HT-29 (cell line): ENCODE results near the gene COL18A1. TPM values are rescaled to one million over a fixed set of nuclear protein-coding genes. Genes with fewer than 3 reads are reported as not detected.
A peak's percentile ranks its signal among the peaks of the same experiment; 100 is the strongest.

Experiments used
- DNase-seq: peaks from one replicate; pipeline ENCODE4 v3.0.0-alpha.2; 2015; ENCODE audit warnings: low spot score
- total RNA-seq: library from RNA; depleted of rRNA; stranded (reverse); fragments of >200 nt; shearing (Covaris generic); gene quantifications from 2 replicates; pipeline ENCODE4 v1.2.3, GENCODE V29; 2014

Gene COL18A1
- total RNA-seq, 1 experiment from 2014 or later: 27.7 TPM

DNA sequence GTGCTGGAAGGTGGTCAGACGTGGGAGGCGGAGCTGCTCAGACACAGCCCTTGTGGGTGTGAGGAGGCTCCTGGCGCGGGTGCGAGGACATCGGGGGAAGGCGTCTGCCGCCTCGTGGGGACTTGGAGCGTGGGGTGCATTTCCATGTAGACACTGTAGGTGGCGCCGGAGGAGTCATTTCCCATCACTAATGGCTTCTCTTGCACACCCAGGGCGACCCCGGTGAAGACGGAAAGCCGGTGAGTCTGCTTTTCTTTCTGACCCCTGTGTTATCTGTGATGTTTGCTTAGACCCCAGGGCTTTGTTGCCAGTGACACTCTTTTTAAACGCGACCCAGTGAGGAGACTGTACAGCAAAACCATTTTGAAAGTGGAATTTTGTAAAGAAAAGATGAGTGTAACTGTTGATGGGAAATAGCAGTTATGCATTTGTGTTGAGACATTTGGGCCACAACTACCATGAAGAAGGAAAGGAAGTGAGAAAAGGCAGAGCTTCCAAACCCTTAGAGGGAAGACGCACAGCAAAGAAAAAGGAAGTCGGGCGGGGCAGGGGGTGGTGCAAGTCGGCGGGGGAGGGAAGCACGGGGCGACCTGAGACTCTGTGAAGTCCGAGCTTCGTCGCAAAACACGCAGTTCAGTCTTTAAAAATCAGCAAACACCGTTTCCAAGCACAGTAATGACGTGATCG lies 73.3 kb downstream of the COL18A1 start:
- peak; percentile 44 for DNase-seq

- DNase-seq: no peak
Observed at GRCh38 chr21:45478816-45479669, 74.1 kb downstream of the COL18A1 start.

DNA sequence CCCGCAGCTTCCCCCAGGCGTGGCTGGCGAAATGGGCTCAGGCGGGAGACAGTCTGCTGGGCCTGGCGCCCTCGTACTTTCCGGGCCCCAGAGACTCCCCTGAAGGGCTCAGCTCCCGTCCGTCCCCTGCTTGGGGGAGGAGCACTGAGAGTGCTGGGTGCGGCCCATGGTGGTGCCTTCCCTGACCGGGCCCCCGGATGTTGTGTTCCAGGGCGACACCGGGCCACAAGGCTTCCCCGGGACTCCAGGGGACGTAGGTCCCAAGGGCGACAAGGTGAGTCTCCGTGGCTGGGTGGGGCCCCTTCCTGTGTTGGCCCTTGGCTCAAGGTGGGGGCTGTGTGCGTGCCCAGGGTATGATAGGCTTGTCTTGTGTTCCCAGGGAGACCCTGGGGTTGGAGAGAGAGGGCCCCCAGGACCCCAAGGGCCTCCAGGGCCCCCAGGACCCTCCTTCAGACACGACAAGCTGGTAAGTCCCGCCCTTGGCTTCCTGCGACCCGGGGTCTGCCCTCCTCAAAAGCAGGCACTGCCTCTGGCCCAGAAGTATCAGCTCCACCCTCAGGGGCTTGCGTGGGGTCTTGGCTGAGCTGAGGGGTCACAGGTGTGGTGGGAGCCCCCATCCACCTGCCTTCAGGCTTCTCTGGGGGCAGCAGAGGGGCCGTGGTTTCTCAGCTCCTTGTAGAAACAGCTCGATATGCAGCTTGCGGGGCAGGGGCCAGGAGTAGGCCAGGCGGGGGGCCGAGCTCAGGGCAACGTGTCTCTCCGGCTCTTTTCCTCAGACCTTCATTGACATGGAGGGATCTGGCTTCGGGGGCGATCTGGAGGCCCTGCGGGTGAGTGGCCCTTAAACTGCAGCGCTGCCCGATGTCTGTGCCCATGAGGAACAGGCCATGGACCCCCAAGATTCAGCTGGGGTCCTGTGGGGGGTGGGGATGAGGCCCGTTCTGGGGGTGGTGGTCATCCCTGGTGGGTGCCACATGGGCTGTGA lies 75.0 kb downstream of the COL18A1 start:
- no peak for DNase-seq

DNA sequence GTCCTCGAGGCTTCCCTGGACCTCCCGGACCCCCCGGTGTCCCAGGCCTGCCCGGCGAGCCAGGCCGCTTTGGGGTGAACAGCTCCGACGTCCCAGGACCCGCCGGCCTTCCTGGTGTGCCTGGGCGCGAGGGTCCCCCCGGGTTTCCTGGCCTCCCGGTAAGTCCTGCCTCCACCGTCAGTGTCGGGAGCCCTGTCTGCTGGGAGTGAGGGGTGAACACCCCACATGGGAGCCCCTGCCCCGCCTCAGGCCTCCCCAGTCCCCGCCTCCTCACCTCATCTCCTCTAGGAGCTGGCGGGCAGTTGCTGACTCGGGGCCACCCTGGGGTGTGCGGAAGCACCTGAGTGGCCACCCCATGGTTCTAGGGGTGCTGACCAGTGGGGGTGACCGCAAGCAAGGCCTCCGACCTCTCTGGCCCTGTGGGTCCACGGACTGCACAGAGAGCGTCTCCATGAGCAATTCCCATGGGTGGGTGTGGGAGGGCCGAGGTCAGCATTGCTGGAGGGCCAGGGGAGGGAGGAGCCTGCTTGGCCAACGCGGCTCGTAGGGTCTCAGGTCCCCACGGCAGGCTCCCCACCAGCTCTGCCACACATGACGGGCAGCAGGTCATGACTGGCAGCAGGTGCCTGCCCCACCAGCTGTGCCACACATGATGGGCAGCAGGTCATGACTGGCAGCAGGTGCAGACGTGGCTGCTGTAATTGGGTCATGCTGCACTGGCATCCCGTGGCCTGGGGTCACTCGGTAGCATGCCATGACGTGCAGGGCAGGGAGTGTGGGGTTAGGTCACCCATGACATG lies 75.9 kb downstream of the COL18A1 start:
- DNase-seq: no peak

DNA sequence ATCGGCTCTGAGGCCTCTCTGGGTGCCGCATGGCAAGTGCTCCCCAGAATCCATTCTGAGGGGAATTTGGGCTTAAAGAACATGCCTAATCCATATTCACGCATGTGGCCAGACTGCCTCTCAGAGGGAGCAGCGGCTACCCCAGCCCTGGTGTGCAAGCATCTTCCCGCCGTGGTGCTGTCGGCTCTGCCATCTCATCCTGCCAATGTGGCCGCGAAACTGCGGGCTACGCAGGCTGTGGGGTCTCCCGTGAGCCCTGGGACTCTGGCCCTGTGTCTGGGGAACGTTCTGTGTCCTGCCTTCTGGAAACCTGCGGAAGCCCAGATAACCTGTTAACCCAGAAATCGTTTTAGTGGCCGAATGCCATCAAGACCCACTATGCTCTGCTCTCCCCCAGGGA lies 76.6 kb downstream of the COL18A1 start:
- no peak for DNase-seq

- DNase-seq: no peak
Observed at GRCh38 chr21:45481977-45482898, 77.3 kb downstream of the COL18A1 start.

- DNase-seq: no peak
Observed at GRCh38 chr21:45482899-45483821, 78.2 kb downstream of the COL18A1 start.

- DNase-seq: no peak
Observed at GRCh38 chr21:45484318-45484717, 79.4 kb downstream of the COL18A1 start.

GRCh38 chr21:45485686-45486442 lies 80.9 kb downstream of the COL18A1 start:
- DNase-seq: no peak

- DNase-seq: no peak
Observed at GRCh38 chr21:45486443-45487160, 81.6 kb downstream of the COL18A1 start.

GRCh38 chr21:45487161-45487806 lies 82.3 kb downstream of the COL18A1 start:
- no peak for DNase-seq

GRCh38 chr21:45487891-45488600 lies 83.1 kb downstream of the COL18A1 start:
- no peak for DNase-seq

DNA sequence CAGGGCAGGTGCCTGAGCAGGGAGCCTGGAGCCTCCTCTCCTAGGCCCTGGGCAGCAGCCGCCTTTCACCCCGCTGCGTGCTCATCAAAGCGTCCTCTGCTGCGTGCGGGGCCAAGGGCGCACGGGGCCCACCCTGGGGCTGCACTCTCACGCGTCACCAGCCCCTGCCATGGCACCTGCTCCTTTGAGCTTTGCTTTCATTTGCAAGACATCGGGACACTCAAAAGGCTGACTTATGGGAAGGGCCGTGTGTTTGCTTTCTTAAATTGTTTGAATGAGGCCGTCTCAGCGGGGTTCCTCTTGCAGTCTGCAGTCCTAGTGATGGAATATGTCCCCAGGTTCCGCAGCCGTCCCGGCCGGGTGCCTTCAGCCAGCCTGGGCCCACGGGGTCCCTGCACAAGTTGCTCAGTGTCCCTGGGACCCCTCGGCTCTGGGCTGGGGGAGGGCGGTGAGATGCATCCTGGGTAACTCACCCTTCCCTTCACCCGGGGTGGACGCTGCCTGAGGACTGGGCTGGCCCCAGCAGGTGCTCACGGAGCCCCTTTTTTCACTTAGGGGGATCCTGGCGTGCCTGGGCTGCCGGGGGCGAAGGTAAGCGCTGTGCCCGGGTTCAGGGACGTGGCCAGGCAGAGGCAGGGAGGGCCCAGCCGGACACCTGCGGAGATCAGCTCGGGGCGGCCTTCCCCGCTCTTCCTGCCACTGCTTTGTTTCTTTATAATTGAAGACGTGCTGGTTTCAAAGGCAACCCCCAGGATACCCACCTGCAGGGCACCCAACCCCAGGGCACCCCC lies 84.2 kb downstream of the COL18A1 start:
- DNase-seq: no peak

DNA sequence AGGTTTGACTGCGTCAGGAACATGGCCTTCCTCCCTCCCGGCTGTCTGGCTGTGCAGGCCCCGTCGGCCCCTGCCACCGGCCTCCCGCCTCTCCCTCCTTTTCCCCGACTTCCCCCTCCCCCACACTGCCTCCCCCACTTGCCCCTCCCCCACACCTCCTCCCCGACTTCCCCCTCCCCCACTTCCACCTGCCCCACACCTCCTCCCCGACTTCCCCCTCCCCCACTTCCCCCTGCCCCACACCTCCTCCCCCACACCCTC lies 84.7 kb downstream of the COL18A1 start:
- no peak for DNase-seq

GRCh38 chr21:45490049-45490731 lies 85.2 kb downstream of the COL18A1 start:
- no peak for DNase-seq
